Calu3 (cell line): ENCODE results near the gene RTN4RL1. TPM values are rescaled to one million over a fixed set of nuclear protein-coding genes. Genes with fewer than 3 reads are reported as not detected.

Experiments used
- BruUV-seq: library from RNA; stranded (reverse); fragments of 400-500 nt; replicated peaks from 2 replicates; lab custom pipeline; 2021; lab: Mats Ljungman, UMichigan
- CTCF ChIA-PET: fragments of 300-600 bp; sonication (Branson Sonifier 250); formaldehyde crosslinking; loops from one replicate; lab custom pipeline; 2022; ENCODE audit warnings: antibody characterized with exemption; lab: Charles Lee
- DNase-seq: peaks from one replicate; pipeline ENCODE4 v3.0.0; 2022
- H3K27ac Mint-ChIP-seq: one replicate; pipeline ENCODE4 v1.8.0; 2022; ENCODE audit warnings: mixed read lengths; ENCODE audit not compliant: unreplicated experiment
- H3K27me3 Mint-ChIP-seq: one replicate; pipeline ENCODE4 v1.8.0; 2022; ENCODE audit warnings: mixed read lengths; ENCODE audit not compliant: unreplicated experiment
- H3K36me3 Mint-ChIP-seq: one replicate; pipeline ENCODE4 v1.8.0; 2022; ENCODE audit warnings: mild to moderate bottlenecking, moderate library complexity, mixed read lengths; ENCODE audit not compliant: insufficient read depth, unreplicated experiment
- H3K4me1 Mint-ChIP-seq: one replicate; pipeline ENCODE4 v1.8.0; 2022; ENCODE audit warnings: mild to moderate bottlenecking, low read depth, mixed read lengths; ENCODE audit not compliant: unreplicated experiment
- H3K4me3 Mint-ChIP-seq: one replicate; pipeline ENCODE4 v1.8.0; 2022; ENCODE audit warnings: mild to moderate bottlenecking, low read depth, moderate library complexity, mixed read lengths; ENCODE audit not compliant: unreplicated experiment
- H3K9me3 Mint-ChIP-seq: one replicate; pipeline ENCODE4 v1.8.0; 2022; ENCODE audit warnings: low read depth, mixed read lengths; ENCODE audit not compliant: unreplicated experiment
- CTCF ChIP-seq: fragments of 200-600 bp; IDR thresholded peaks from one replicate; pipeline ENCODE4 v1.8.0; 2022; ENCODE audit warnings: antibody characterized with exemption; ENCODE audit not compliant: unreplicated experiment
- intact Hi-C: fragments of 100-400 bp; cut with micrococcal nuclease; formaldehyde crosslinking; loops from one replicate; pipeline ENCODE4 v1.10.0; 2022; ENCODE audit not compliant: unreplicated experiment
- total RNA-seq: library from RNA; stranded (reverse); gene quantifications from 2 replicates; pipeline ENCODE4 v1.2.3, GENCODE V29; 2022

The RTN4RL1 gene
- total RNA-seq, 1 experiment from 2014 or later, result not detected

DNA sequence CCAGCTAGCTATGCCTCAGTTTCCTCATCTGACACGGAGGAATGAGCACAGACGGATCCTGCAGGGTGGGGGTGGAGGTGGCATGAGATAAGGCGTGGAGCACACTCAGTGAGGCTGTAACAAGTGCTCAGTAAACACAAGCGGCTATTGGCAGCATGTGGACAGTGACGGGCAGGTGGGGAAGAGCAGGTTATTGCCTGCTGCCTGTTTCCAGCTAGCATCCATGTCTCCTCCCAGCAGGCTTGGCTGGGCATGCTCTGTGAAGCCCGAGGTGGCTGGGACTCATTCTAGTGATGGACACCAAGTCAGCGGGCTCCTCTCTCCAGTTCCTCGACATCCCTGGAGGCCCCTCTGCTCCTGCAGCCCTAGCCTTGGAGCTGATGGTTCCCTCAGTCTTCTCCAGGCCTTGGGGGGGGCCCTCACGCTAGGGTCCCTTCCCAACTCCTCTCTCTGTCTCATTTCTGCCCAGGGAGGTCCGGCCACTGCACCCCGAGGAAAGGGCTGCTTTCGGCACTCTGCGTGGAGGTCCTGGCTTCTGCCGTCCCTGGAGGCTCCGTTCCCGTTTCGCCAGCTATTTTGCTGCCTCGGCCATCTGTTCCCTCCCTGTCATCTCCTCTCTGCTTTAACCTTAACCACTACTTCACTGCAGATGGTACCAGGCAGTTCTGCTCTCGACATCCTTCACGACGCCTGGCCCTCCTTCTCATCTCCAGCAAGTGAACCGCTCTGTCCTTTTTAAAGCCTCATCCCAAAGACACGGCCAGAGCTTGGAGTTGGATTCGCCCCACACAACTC is 6.2 kb downstream of the RTN4RL1 start:
- CTCF ChIA-PET, result no interaction called here
- no peak overlapping the region for H3K27ac Mint-ChIP-seq
- H3K27me3 Mint-ChIP-seq, result peaks cover 76% of the 10 kb centered on the region
- H3K4me1 Mint-ChIP-seq, result no peaks in the 10 kb centered on the region
- BruUV-seq, result no TSS peak
- peaks cover 5% of the 10 kb centered on the region for H3K36me3 Mint-ChIP-seq
- intact Hi-C loops, result no loop called here
- no peak for DNase-seq
- TF ChIP-seq CTCF, result no peak
- no peak overlapping the region for H3K4me3 Mint-ChIP-seq
- no peaks in the 10 kb centered on the region for H3K9me3 Mint-ChIP-seq

GRCh38 chr17:2017274-2017941 is 7.7 kb downstream of the RTN4RL1 start:
- BruUV-seq, result no TSS peak
- Mint-ChIP-seq H3K27me3 (peaks cover 77% of the 10 kb centered on the region), H3K4me1 (no peaks in the 10 kb centered on the region), H3K4me3 (no peak overlapping the region), H3K36me3 (peaks cover 5% of the 10 kb centered on the region), H3K27ac (no peak overlapping the region), H3K9me3 (no peaks in the 10 kb centered on the region)
- no peak for DNase-seq
- CTCF ChIA-PET, result interaction anchor here (0.6 kb wide), 1 partner anchor 451 kb away, joined by 4 read pairs; no protein-coding TSS in a partner anchor
- TF ChIP-seq CTCF, result no peak
- intact Hi-C loops, result no loop called here

GRCh38 chr17:2016494-2016893 is 8.6 kb downstream of the RTN4RL1 start:
- Mint-ChIP-seq H3K4me3 (no peak overlapping the region), H3K27me3 (peaks cover 77% of the 10 kb centered on the region), H3K36me3 (peaks cover 5% of the 10 kb centered on the region), H3K27ac (no peak overlapping the region), H3K4me1 (no peaks in the 10 kb centered on the region), H3K9me3 (no peaks in the 10 kb centered on the region)
- no peak for TF ChIP-seq CTCF
- CTCF ChIA-PET, result no interaction called here
- no peak for DNase-seq
- no TSS peak for BruUV-seq
- intact Hi-C loops, result no loop called here

DNA sequence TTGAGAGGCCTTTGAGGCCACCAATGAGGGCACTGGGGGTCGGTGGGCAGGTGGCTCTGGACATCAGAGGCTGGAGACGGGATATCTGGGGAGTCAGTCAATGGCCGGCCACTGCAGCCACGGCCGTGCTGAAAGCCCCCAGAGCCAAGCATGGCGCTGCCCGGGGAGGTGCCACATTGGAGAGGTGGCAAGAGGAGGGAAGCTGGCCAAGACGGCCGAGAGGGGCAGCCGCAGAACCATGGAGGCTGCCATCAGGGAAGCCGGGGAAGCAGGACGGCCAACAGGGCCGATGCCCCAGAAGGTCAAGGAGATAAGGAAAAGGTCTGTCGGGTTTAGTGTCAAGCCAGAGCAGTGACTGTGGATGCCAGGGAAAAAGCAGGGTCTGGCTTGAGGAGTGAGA is 9.8 kb downstream of the RTN4RL1 start:
- no peak overlapping the region for H3K27ac Mint-ChIP-seq
- H3K4me1 Mint-ChIP-seq, result no peaks in the 10 kb centered on the region
- H3K36me3 Mint-ChIP-seq, result peaks cover 5% of the 10 kb centered on the region
- CTCF ChIA-PET, result no interaction called here
- H3K27me3 Mint-ChIP-seq, result peaks cover 65% of the 10 kb centered on the region
- DNase-seq, result no peak
- no peaks in the 10 kb centered on the region for H3K9me3 Mint-ChIP-seq
- TF ChIP-seq CTCF, result no peak
- H3K4me3 Mint-ChIP-seq, result no peak overlapping the region
- intact Hi-C loops, result no loop called here
- BruUV-seq, result no TSS peak
